HepG2 (cell line): ENCODE results near the gene RUVBL2. TPM values are rescaled to one million over a fixed set of nuclear protein-coding genes. Genes with fewer than 3 reads are reported as not detected.

Source experiments
- ATAC-seq: fragments of 200-7000 bp; cut with Tn5 transposase; 3 replicates; pipeline ENCODE4 v1.9.1; 2020; ENCODE audit warnings: mild to moderate bottlenecking, moderate library complexity
- BruUV-seq: library from RNA; stranded (reverse); fragments of 400-500 nt; replicated peaks from 2 replicates; lab custom pipeline; 2021; lab: Mats Ljungman, UMichigan
- CTCF ChIA-PET: fragments of 300-600 bp; formaldehyde crosslinking; extraction: SDS; loops from one replicate; lab custom pipeline; 2021; ENCODE audit warnings: low total read pairs, inconsistent platforms, low intra/inter-chr PET ratio; lab: Yijun Ruan, JAX
- POLR2A ChIA-PET: fragments of 350-600 bp; sonication (Branson Sonifier 250); formaldehyde crosslinking; loops from one replicate; lab custom pipeline; 2020; ENCODE audit warnings: antibody characterized with exemption, inconsistent platforms; lab: Yijun Ruan, JAX
- DNase-seq: peaks from one replicate; pipeline ENCODE4 v3.0.0-alpha.2; 2015; ENCODE audit warnings: low spot score
- FAIRE-seq: peaks from 3 replicates; lab custom pipeline; 2011; peaks lifted over from hg19 to GRCh38; lab: Jason Lieb, UNC
- H2AFZ ChIP-seq: one replicate; pipeline ENCODE4 v1.6.1; 2011; ENCODE audit warnings: low read length, inconsistent platforms
- H3K27ac ChIP-seq: fragments of 300-600 bp; 3 replicates; pipeline ENCODE4 v1.8.0; 2011; ENCODE audit warnings: mixed run types, mild to moderate bottlenecking, mixed read lengths, low read length, inconsistent platforms; ENCODE audit not compliant: insufficient read depth; ENCODE audit errors: extremely low read length
- H3K27me3 ChIP-seq, 2 experiments: fragments of 200-600 bp in 1 of 2; 2 replicates in 1 of 2; 3 replicates in 1 of 2; pipeline versions ENCODE4 v1.6.0 to v1.8.0; 2011; ENCODE audit warnings: low read length in 2 of 2, mild to moderate bottlenecking in 2 of 2, moderate library complexity in 2 of 2, inconsistent platforms in 1 of 2; ENCODE audit not compliant: insufficient read depth in 2 of 2, control insufficient read depth in 1 of 2
- H3K36me3 ChIP-seq, 2 experiments: fragments of 200-600 bp in 1 of 2; replicated peaks in 1 of 2; 2 replicates in 1 of 2; 3 replicates in 1 of 2; pipeline versions ENCODE4 v1.5.1 to v1.8.0; 2011; ENCODE audit warnings: low read length in 2 of 2, inconsistent platforms in 1 of 2; ENCODE audit not compliant: insufficient read depth in 2 of 2, control insufficient read depth in 1 of 2
- H3K4me1 ChIP-seq: 2 replicates; pipeline ENCODE4 v1.5.1; 2012; ENCODE audit warnings: low read length, inconsistent platforms; ENCODE audit not compliant: insufficient read depth
- H3K4me2 ChIP-seq: 2 replicates; pipeline ENCODE4 v1.6.0; 2011; ENCODE audit warnings: low read depth, low read length, inconsistent platforms
- H3K4me3 ChIP-seq, 3 experiments: fragments of 200-600 bp in 1 of 3; sonication (generic), shearing (Covaris generic) in 1 of 3; replicated peaks in 1 of 3; 2 replicates each; pipeline ENCODE4 v1.5.1; 2011 to 2016; ENCODE audit warnings: low read length in 3 of 3, inconsistent platforms in 2 of 3, low read depth in 2 of 3, mild to moderate bottlenecking in 2 of 3, control low read depth in 1 of 3, mixed read lengths in 1 of 3; ENCODE audit not compliant: insufficient read depth in 1 of 3
- H3K79me2 ChIP-seq: one replicate; pipeline ENCODE4 v1.6.1; 2011; ENCODE audit warnings: low read length, inconsistent platforms; ENCODE audit not compliant: insufficient read depth
- H3K9ac ChIP-seq: 2 replicates; pipeline ENCODE4 v1.6.0; 2011; ENCODE audit warnings: mild to moderate bottlenecking, low read depth, low read length, inconsistent platforms; ENCODE audit not compliant: insufficient read depth
- H3K9me3 ChIP-seq: 2 replicates; pipeline ENCODE4 v1.5.1; 2012; ENCODE audit warnings: mild to moderate bottlenecking, low read length
- H4K20me1 ChIP-seq: 2 replicates; pipeline ENCODE4 v1.6.0; 2011; ENCODE audit warnings: inconsistent platforms, mild to moderate bottlenecking, low read length, moderate library complexity; ENCODE audit not compliant: insufficient read depth
- DMTF1 ChIP-seq: sonication (generic); formaldehyde crosslinking; IDR thresholded peaks from 2 replicates; pipeline ENCODE4 v1.4.0; 2020; ENCODE audit warnings: mild to moderate bottlenecking, missing genetic modification reagents
- ETS1 ChIP-seq: sonication (generic); formaldehyde crosslinking; IDR thresholded peaks from 2 replicates; pipeline ENCODE4 v1.4.0; 2020; ENCODE audit warnings: missing genetic modification reagents
- FOXK2 ChIP-seq: fragments of 450-650 bp; IDR thresholded peaks from 2 replicates; pipeline ENCODE4 v1.6.1; 2016
- HOXA9 ChIP-seq: sonication (generic); formaldehyde crosslinking; IDR thresholded peaks from 2 replicates; pipeline ENCODE4 v1.8.1; 2022; ENCODE audit warnings: missing genetic modification reagents, mild to moderate bottlenecking, moderate library complexity, borderline replicate concordance
- KDM4B ChIP-seq: sonication (generic); formaldehyde crosslinking; IDR thresholded peaks from 2 replicates; pipeline ENCODE4 v1.4.0; 2020; ENCODE audit warnings: missing genetic modification reagents
- NFRKB ChIP-seq: fragments of 450-650 bp; IDR thresholded peaks from 2 replicates; pipeline ENCODE4 v1.6.1; 2017
- PHF20 ChIP-seq: sonication (generic); formaldehyde crosslinking; IDR thresholded peaks from 2 replicates; pipeline ENCODE4 v1.5.0; 2020; ENCODE audit warnings: mild to moderate bottlenecking, missing genetic modification reagents
- TOE1 ChIP-seq: sonication (generic); formaldehyde crosslinking; IDR thresholded peaks from 2 replicates; pipeline ENCODE4 v1.4.0; 2020; ENCODE audit warnings: mild to moderate bottlenecking, missing genetic modification reagents
- UBTF ChIP-seq: sonication (generic); formaldehyde crosslinking; IDR thresholded peaks from 2 replicates; pipeline ENCODE4 v1.4.0; 2020; ENCODE audit warnings: mild to moderate bottlenecking, missing genetic modification reagents
- ZBTB33 ChIP-seq: sonication (generic); formaldehyde crosslinking; IDR thresholded peaks from 2 replicates; pipeline ENCODE4 v1.4.0; 2020; ENCODE audit warnings: missing genetic modification reagents
- ZBTB49 ChIP-seq: sonication (generic); formaldehyde crosslinking; IDR thresholded peaks from 2 replicates; pipeline ENCODE4 v1.4.0; 2020; ENCODE audit warnings: missing genetic modification reagents, borderline replicate concordance
- ZBTB7B ChIP-seq: sonication (generic); formaldehyde crosslinking; IDR thresholded peaks from 2 replicates; pipeline ENCODE4 v1.4.0; 2020; ENCODE audit warnings: missing genetic modification reagents
- ZNF781 ChIP-seq: sonication (generic); formaldehyde crosslinking; IDR thresholded peaks from 2 replicates; pipeline ENCODE4 v1.5.1; 2020; ENCODE audit warnings: borderline replicate concordance, mild to moderate bottlenecking, missing genetic modification reagents; ENCODE audit errors: not compliant biosample characterization
- WGBS: methylation state at CpG from one replicate; pipeline ENCODE4 v1.1.6; 2017; ENCODE audit warnings: low lambda C conversion rate; 5-methylcytosine and 5-hydroxymethylcytosine counted together
- in situ Hi-C: cut with HindIII; loops from 2 replicates; pipeline ENCODE4 v1.10.0; 2017; ENCODE audit warnings: low pct_unique_long_range_greater_than_20kb; ENCODE audit not compliant: extremely low pct_ligation_motif_present
- intact Hi-C: fragments of 100-400 bp; cut with micrococcal nuclease; formaldehyde crosslinking; loops from one replicate; pipeline ENCODE4 v1.10.0; 2022; ENCODE audit not compliant: unreplicated experiment
- polyA plus RNA-seq, 8 experiments: library from polyadenylated mRNA; depleted of rRNA in 3 of 8; stranded (reverse) in 7 of 8; unstranded in 1 of 8; fragments of >200 nt; fragmentation: Illumina TruSeq in 4 of 8; extraction: Trizol in 4 of 8; gene quantifications; 2 replicates each; pipeline versions ENCODE4 v1.2.1 to v1.2.3, GENCODE V29; 2011 to 2016; ENCODE audit warnings: low read depth in 4 of 8, missing spikeins in 1 of 8, mixed read lengths in 1 of 8; ENCODE audit not compliant: insufficient read depth in 1 of 8
- total RNA-seq, 5 experiments: library from RNA; depleted of rRNA; stranded (reverse); fragments of >200 nt; fragmentation: Illumina TruSeq; extraction: Trizol; gene quantifications; 2 replicates each; pipeline ENCODE4 v1.2.3, GENCODE V29; 2016; ENCODE audit warnings: low read depth in 1 of 5

RUVBL2 gene
- total and polyA plus RNA-seq, 2 of the 13 experiments (the other 11 are each of a cell fraction or from before 2014, with no cell fraction given): 120 to 122 TPM

- H3K4me3 ChIP-seq: peak overlapping the region in 2 of 3 experiments; percentile 80; a peak in 3 of 6 replicates
- BruUV-seq: no TSS peak
- ChIA-PET CTCF (no interaction called here), POLR2A (interaction anchor here (1.0 to 2.8 kb wide), 10 partner anchors 8 to 342 kb away, joined by 3 to 35 read pairs (median 18); partner anchors contain the start of genes BAX, DHDH, GYS1 and PLEKHA4)
- peaks cover 69% of the 10 kb centered on the region for H3K4me1 ChIP-seq
- peak overlapping the region; percentile 98 for H3K9ac ChIP-seq
- H2AFZ ChIP-seq: no peak overlapping the region
- intact Hi-C loops (loop anchor here (10.0 kb wide), 2 partner anchors 86 to 176 kb away; partner anchors contain the start of gene PPP1R15A), in situ Hi-C loops (loop anchor here (5.0 kb wide), 1 partner anchor 89 kb away; the partner anchor contains the start of gene PPP1R15A)
- peak; percentile 1 for ATAC-seq
- peak overlapping the region; percentile 100 for H3K27ac ChIP-seq
- peaks cover 10% of the 10 kb centered on the region for H4K20me1 ChIP-seq
- peaks cover 24% of the 10 kb centered on the region for H3K79me2 ChIP-seq
- H3K36me3 ChIP-seq: peaks cover 3 to 9% of the 10 kb centered on the region in 2 experiments; a peak in 4 of 5 replicates
- WGBS: 50% methylated on average over 18 of the region's 19 CpGs
- no peak for FAIRE-seq
- H3K9me3 ChIP-seq: no peaks in the 10 kb centered on the region
- DNase-seq: peak; percentile 48
- H3K27me3 ChIP-seq: no peaks in the 10 kb centered on the region; a peak in 1 of 5 replicates
- H3K4me2 ChIP-seq: peak overlapping the region; percentile 97
- TF ChIP-seq TOE1 (CRISPR knock-in tag) (no peak), ZBTB33 (CRISPR knock-in tag) (peak; percentile 78), ZBTB7B (no peak), DMTF1 (CRISPR knock-in tag) (no peak), PHF20 (CRISPR knock-in tag) (no peak), KDM4B (CRISPR knock-in tag) (no peak), ZBTB49 (CRISPR knock-in tag) (no peak), NFRKB (no peak), UBTF (CRISPR knock-in tag) (no peak), FOXK2 (no peak), ZNF781 (CRISPR knock-in tag) (no peak), ETS1 (CRISPR knock-in tag) (no peak), HOXA9 (CRISPR knock-in tag) (no peak)
Observed at GRCh38 chr19:48961051-48961649, 32.5 kb upstream of the RUVBL2 start.
